ENCODE measurements around the gene PLCB1. TPM values are rescaled to one million over a fixed set of nuclear protein-coding genes. Genes with fewer than 3 reads are reported as not detected.

The PLCB1 gene
- total and polyA plus RNA-seq, 10 of the 15 experiments (the other 5 are each of a cell fraction or from before 2014, with no cell fraction given): 0.05 to 5.3 (median 0.17) TPM; not detected in 1

- intact Hi-C loops (cut with micrococcal nuclease; ENCODE audit: unreplicated experiment) (loop anchor here (1.0 to 10.0 kb wide), 4 partner anchors 177 to 455 kb away; partner anchors contain the start of gene PLCB1), in situ Hi-C loops (cut with MboI) (loop anchor here (10.0 kb wide), 1 partner anchor 255 kb away; the partner anchor contains the start of gene PLCB1)
- Histone ChIP-seq H3K9me3 (replicated peaks; ENCODE audit: control insufficient read depth, insufficient read depth, low read length) (no peaks in the 10 kb centered on the region), H3K4me1 (ENCODE audit: control insufficient read depth, insufficient read depth, low read length) (no peaks in the 10 kb centered on the region), H3K9ac (ENCODE audit: control insufficient read depth, insufficient read depth, low read length) (no peak overlapping the region), H3K36me3 (ENCODE audit: control insufficient read depth in 2 of 2, insufficient read depth in 2 of 2, low read length in 1 of 2) (no peaks in the 10 kb centered on the region), H3K79me2 (ENCODE audit: control insufficient read depth, insufficient read depth, low read length) (no peaks in the 10 kb centered on the region), H3K4me3 (no peak overlapping the region), H4K20me1 (ENCODE audit: control insufficient read depth, insufficient read depth) (no peaks in the 10 kb centered on the region), H3K27ac (ENCODE audit: control insufficient read depth, insufficient read depth) (no peak overlapping the region), H3K4me2 (ENCODE audit: control insufficient read depth, insufficient read depth) (no peak overlapping the region), H3K27me3 (replicated peaks in 1 of 2; ENCODE audit: control insufficient read depth in 2 of 2, insufficient read depth in 2 of 2, low read length in 1 of 2) (no peaks in the 10 kb centered on the region), H2AFZ (ENCODE audit: control insufficient read depth, low read depth, low read length) (no peak overlapping the region)
- 27% methylated on average over 7 of the region's 7 CpGs for WGBS (ENCODE audit: insufficient coverage, insufficient replicate concordance, low lambda C conversion rate, missing lambda C conversion rate)
- CTCF ChIA-PET: interaction anchor here (0.7 to 5.9 kb wide), 38 partner anchors 9 to 755 kb away, joined by 3 to 36 read pairs (median 5); no protein-coding TSS in a partner anchor
- POLR2A ChIA-PET: no interaction called here
- no TSS peak for BruUV-seq (replicated peaks)
- peak; percentile 47; the same call in 2 of the 3 replicates for ATAC-seq
- FAIRE-seq: no peak
- RAD21 ChIA-PET (ENCODE audit: unreplicated experiment): interaction anchor here (0.7 to 2.1 kb wide), 4 partner anchors 10 to 63 kb away, joined by 4 to 6 read pairs (median 6); no protein-coding TSS in a partner anchor
- no peak for DNase-seq (ENCODE audit: low read depth, low spot score)
- SMC1A ChIA-PET (ENCODE audit: uncharacterized antibody, unreplicated experiment): interaction anchor here (0.9 to 6.1 kb wide), 15 partner anchors 12 to 453 kb away, joined by 3 to 43 read pairs (median 4); no protein-coding TSS in a partner anchor
- TF ChIP-seq EED (IDR thresholded peaks at IDR 0.05; ENCODE audit: low read depth) (no peak), GABPA (IDR thresholded peaks at IDR 0.05; ENCODE audit: low read depth) (no peak), TAF1 (IDR thresholded peaks at IDR 0.05; ENCODE audit: borderline replicate concordance, low read depth, low read length) (no peak), ESRRA (IDR thresholded peaks at IDR 0.05; ENCODE audit: low read length) (no peak), ZBTB40 (IDR thresholded peaks at IDR 0.05; ENCODE audit: borderline replicate concordance) (no peak), RAD21 (IDR thresholded peaks at IDR 0.05; ENCODE audit: insufficient read depth, low read depth, low read length) (peak; percentile 42; the same call in 1 of the 2 replicates), CTCF (IDR thresholded peaks at IDR 0.05 in 2 of 3, conservative IDR thresholded peaks at IDR 0.05 in 1 of 3; ENCODE audit: control insufficient read depth in 2 of 3, extremely low read depth in 1 of 3, insufficient read depth in 1 of 3, low read depth in 3 of 3, low read length in 3 of 3) (peak; percentile 11 to 48 (median 46); a peak in 5 of 6 replicates), BMI1 (IDR thresholded peaks at IDR 0.05; ENCODE audit: borderline replicate concordance) (no peak), SMC3 (IDR thresholded peaks at IDR 0.05; ENCODE audit: borderline replicate concordance, low read length) (peak; percentile 54; the same call in 1 of the 2 replicates)
These were observed 257.4 kb downstream of the PLCB1 start for GRCh38 chr20:8389381-8390036.
